OCI-LY3 (cell line): Measurements from ENCODE around the gene ROR1.

Experiments used
- H2AFZ ChIP-seq: fragments of 200-600, 300-600 bp; shearing (Covaris generic); 2 replicates; pipeline ENCODE4 v1.6.0; 2014; ENCODE audit warnings: antibody characterized with exemption, low read depth, low read length
- H3K27ac ChIP-seq: fragments of 200-600, 300-600 bp; sonication (generic); 2 replicates; pipeline ENCODE4 v1.5.1; 2014; ENCODE audit warnings: mild to moderate bottlenecking, low read length, moderate library complexity, mixed read lengths
- H3K27me3 ChIP-seq: fragments of 200-600, 300-600 bp; sonication (generic); 2 replicates; pipeline ENCODE4 v1.6.1; 2014; ENCODE audit warnings: low read depth, low read length, mixed read lengths
- H3K36me3 ChIP-seq: fragments of 200-600, 300-600 bp; sonication (generic); replicated peaks from 2 replicates; pipeline ENCODE3; 2014; ENCODE audit warnings: low read depth, low read length, mixed read lengths
- H3K4me1 ChIP-seq: fragments of 300-600, 200-600 bp; sonication (generic); 2 replicates; pipeline ENCODE4 v1.6.1; 2014; ENCODE audit warnings: low read length, mixed read lengths
- H3K4me2 ChIP-seq: fragments of 200-600, 300-600 bp; sonication (generic); 2 replicates; pipeline ENCODE4 v1.6.1; 2014; ENCODE audit warnings: low read length, mixed read lengths
- H3K4me3 ChIP-seq: fragments of 300-600, 200-600 bp; sonication (generic); 2 replicates; pipeline ENCODE4 v1.5.1; 2014; ENCODE audit warnings: antibody characterized with exemption, mild to moderate bottlenecking, low read length, moderate library complexity
- H3K79me2 ChIP-seq: fragments of 300-600, 200-600 bp; shearing (Covaris generic); 2 replicates; pipeline ENCODE4 v1.6.1; 2014; ENCODE audit warnings: mild to moderate bottlenecking, low read length, mixed read lengths
- H3K9ac ChIP-seq: fragments of 300-600, 200-600 bp; shearing (Covaris generic); 2 replicates; pipeline ENCODE4 v1.6.0; 2014; ENCODE audit warnings: mild to moderate bottlenecking, low read length, moderate library complexity
- H3K9me3 ChIP-seq: fragments of 200-600, 300-600 bp; shearing (Covaris generic); 2 replicates; pipeline ENCODE4 v1.6.1; 2014; ENCODE audit warnings: low read length, mixed read lengths; ENCODE audit not compliant: insufficient read depth
- H4K20me1 ChIP-seq: fragments of 200-600, 300-600 bp; sonication (generic); 2 replicates; pipeline ENCODE4 v1.6.1; 2016; ENCODE audit warnings: low read length, mixed read lengths; ENCODE audit not compliant: insufficient read depth
- CTCF ChIP-seq: fragments of 200-600, 300-600 bp; sonication (generic); IDR thresholded peaks from 2 replicates; pipeline ENCODE4 v1.5.1; 2014; ENCODE audit warnings: antibody characterized with exemption, low read length, low read depth
- EZH2phosphoT487 ChIP-seq: fragments of 200-600 bp; shearing (Covaris generic); IDR thresholded peaks from 2 replicates; pipeline ENCODE4 v1.6.1; 2018; ENCODE audit warnings: antibody characterized with exemption, mixed run types, low read depth

ROR1 gene

DNA sequence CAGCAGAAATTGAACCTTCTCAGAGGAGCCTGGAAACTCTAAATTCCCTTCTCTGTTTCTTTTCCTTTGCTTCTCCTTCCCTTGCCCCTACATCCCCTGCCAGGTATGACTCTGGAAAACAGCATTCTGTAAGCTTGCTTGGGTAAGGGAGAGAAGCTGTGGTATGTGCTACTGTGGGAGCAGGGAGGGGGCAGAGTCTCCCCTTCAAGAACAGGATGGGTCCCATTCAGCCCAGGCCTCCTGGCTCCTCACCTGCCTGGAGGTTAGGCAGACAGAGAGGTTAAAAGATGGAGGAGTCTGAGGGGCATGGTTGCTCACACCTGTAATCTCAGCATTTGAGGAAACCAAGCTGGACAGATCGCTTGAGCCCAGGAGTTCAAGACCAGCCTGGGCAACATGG, 389.0 kb downstream of the ROR1 start:
- no peaks in the 10 kb centered on the region; the same call in 1 of the 2 replicates for H3K27me3 ChIP-seq
- no peaks in the 10 kb centered on the region for H3K36me3 ChIP-seq
- no peaks in the 10 kb centered on the region for H3K4me1 ChIP-seq
- no peak overlapping the region for H2AFZ ChIP-seq
- H3K4me2 ChIP-seq: no peak overlapping the region
- H3K9me3 ChIP-seq: no peaks in the 10 kb centered on the region
- no peaks in the 10 kb centered on the region for H4K20me1 ChIP-seq
- no peak overlapping the region for H3K9ac ChIP-seq
- no peak overlapping the region for H3K4me3 ChIP-seq
- H3K79me2 ChIP-seq: no peaks in the 10 kb centered on the region
- no peak overlapping the region for H3K27ac ChIP-seq
- TF ChIP-seq EZH2phosphoT487 (no peak), CTCF (no peak)

GRCh38 chr1:64163431-64163830, 389.6 kb downstream of the ROR1 start:
- Histone ChIP-seq H3K9ac (no peak overlapping the region), H3K27ac (no peak overlapping the region), H3K9me3 (no peaks in the 10 kb centered on the region), H3K27me3 (no peaks in the 10 kb centered on the region; the same call in 1 of the 2 replicates), H3K36me3 (no peaks in the 10 kb centered on the region), H4K20me1 (no peaks in the 10 kb centered on the region), H3K4me2 (no peak overlapping the region), H3K4me1 (no peaks in the 10 kb centered on the region), H2AFZ (no peak overlapping the region), H3K4me3 (no peak overlapping the region), H3K79me2 (no peaks in the 10 kb centered on the region)
- no peak for TF ChIP-seq CTCF
- no peak for TF ChIP-seq EZH2phosphoT487

DNA sequence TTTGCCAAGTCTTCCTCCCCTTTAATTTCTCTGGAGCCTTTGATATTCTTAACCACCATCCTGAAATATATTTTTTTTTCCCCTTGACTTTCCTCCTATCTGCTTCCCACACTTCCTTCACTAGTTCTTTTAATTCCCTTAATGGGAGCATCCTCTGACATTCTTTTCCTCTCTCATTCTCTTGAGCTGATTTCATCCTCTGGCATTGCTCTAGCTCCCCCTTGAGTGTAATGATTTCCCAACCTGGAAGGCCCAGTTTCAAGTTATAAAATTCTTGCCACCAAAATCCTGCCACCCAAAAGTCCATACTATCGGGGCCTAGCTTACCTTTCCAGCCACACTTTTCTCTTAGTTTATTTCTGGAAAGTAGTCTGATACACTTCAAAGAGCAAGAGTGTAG, 390.2 kb downstream of the ROR1 start:
- Histone ChIP-seq H4K20me1 (no peaks in the 10 kb centered on the region), H3K36me3 (no peaks in the 10 kb centered on the region), H3K9me3 (no peaks in the 10 kb centered on the region), H2AFZ (no peak overlapping the region), H3K9ac (no peak overlapping the region), H3K4me1 (no peaks in the 10 kb centered on the region), H3K27me3 (no peaks in the 10 kb centered on the region; the same call in 1 of the 2 replicates), H3K4me2 (no peak overlapping the region), H3K27ac (no peak overlapping the region), H3K79me2 (no peaks in the 10 kb centered on the region), H3K4me3 (no peak overlapping the region)
- TF ChIP-seq CTCF (peak; percentile 32), EZH2phosphoT487 (no peak)

- H3K4me3 ChIP-seq: no peak overlapping the region
- H3K4me2 ChIP-seq: no peak overlapping the region
- no peaks in the 10 kb centered on the region for H3K9me3 ChIP-seq
- H4K20me1 ChIP-seq: no peaks in the 10 kb centered on the region
- H3K27me3 ChIP-seq: no peaks in the 10 kb centered on the region
- 0 out of 2 replicates have a peak, but pooled peaks cover under 1% of the 10 kb centered on the region for H3K4me1 ChIP-seq
- no peak overlapping the region for H2AFZ ChIP-seq
- no peak overlapping the region for H3K9ac ChIP-seq
- TF ChIP-seq CTCF (no peak), EZH2phosphoT487 (no peak)
- H3K79me2 ChIP-seq: no peaks in the 10 kb centered on the region
- H3K36me3 ChIP-seq: no peaks in the 10 kb centered on the region
- no peak overlapping the region for H3K27ac ChIP-seq
These were observed 392.8 kb downstream of the ROR1 start for GRCh38 chr1:64166629-64167028.
